Measurements from ENCODE around the gene SMOC2. TPM values are rescaled to one million over a fixed set of nuclear protein-coding genes. Genes with fewer than 3 reads are reported as not detected.

The SMOC2 gene
- total and polyA plus RNA-seq, 2 donors (not counting 1 experiment from before 2014, with no cell fraction given): 0.37 TPM; not detected in 1

DNA sequence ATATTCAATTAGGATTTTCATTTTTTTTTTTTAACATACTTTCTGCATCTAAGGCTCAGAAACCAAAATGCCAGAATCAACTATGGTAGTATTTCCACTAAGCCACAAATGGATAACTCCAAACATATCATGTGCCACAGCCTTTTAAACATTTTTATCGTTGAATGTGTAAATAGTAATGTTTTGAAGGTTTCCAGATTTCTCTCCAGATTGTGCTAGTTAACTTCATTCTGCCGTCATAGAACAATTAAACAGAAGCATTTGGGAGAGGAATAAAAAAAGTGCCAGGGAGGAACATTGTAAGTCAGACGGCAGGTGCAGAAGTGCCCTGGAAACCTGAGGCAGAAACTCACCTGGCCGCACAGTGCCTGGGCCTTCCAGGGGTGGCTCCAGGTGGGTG lies 23.6 kb downstream of the SMOC2 start:
- H3K4me2 ChIP-seq (replicated peaks; ENCODE audit: low read depth, low read length, poor library complexity, severe bottlenecking): no peak overlapping the region
- H3K9ac ChIP-seq (ENCODE audit: low read length): no peak overlapping the region
- H3K4me3 ChIP-seq (ENCODE audit: control extremely low read depth in 1 of 5, extremely low read depth in 1 of 5, insufficient read depth in 1 of 5, low read depth in 2 of 5, low read length in 4 of 5): no peak overlapping the region
- 98% methylated on average over 3 of the region's 4 CpGs for WGBS (ENCODE audit: insufficient coverage)
- H3K4me3 Mint-ChIP-seq: no peak overlapping the region
- ChIA-PET POLR2A (no interaction called here), CTCF (no interaction called here)
- ATAC-seq (ENCODE audit: low read depth): no peak
- no peak overlapping the region for H2AFZ ChIP-seq (ENCODE audit: insufficient read depth, low read depth, low read length, poor library complexity, severe bottlenecking)
- H3K79me2 ChIP-seq (ENCODE audit: control insufficient read depth, insufficient read depth, low read length): no peaks in the 10 kb centered on the region
- no peaks in the 10 kb centered on the region for H3K36me3 ChIP-seq (replicated peaks in 1 of 2; ENCODE audit: control extremely low read depth in 1 of 2, control insufficient read depth in 1 of 2, extremely low read depth in 1 of 2, insufficient read depth in 2 of 2, low read length in 1 of 2)
- TF ChIP-seq, protein P1, sequence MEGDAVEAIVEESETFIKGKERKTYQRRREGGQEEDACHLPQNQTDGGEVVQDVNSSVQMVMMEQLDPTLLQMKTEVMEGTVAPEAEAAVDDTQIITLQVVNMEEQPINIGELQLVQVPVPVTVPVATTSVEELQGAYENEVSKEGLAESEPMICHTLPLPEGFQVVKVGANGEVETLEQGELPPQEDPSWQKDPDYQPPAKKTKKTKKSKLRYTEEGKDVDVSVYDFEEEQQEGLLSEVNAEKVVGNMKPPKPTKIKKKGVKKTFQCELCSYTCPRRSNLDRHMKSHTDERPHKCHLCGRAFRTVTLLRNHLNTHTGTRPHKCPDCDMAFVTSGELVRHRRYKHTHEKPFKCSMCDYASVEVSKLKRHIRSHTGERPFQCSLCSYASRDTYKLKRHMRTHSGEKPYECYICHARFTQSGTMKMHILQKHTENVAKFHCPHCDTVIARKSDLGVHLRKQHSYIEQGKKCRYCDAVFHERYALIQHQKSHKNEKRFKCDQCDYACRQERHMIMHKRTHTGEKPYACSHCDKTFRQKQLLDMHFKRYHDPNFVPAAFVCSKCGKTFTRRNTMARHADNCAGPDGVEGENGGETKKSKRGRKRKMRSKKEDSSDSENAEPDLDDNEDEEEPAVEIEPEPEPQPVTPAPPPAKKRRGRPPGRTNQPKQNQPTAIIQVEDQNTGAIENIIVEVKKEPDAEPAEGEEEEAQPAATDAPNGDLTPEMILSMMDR (IDR thresholded peaks at IDR 0.05): no peak
- TF ChIP-seq EZH2 (IDR thresholded peaks at IDR 0.05; ENCODE audit: borderline replicate concordance, insufficient read depth, low read depth, low read length, poor library complexity, severe bottlenecking): no peak
- no peaks in the 10 kb centered on the region for H3K4me1 Mint-ChIP-seq
- no peaks in the 10 kb centered on the region for H4K20me1 ChIP-seq (ENCODE audit: control insufficient read depth, insufficient read depth, low read length, poor library complexity, severe bottlenecking)
- no peaks in the 10 kb centered on the region for H3K9me3 Mint-ChIP-seq (ENCODE audit: insufficient read depth)
- H3K27me3 Mint-ChIP-seq: peaks cover 4% of the 10 kb centered on the region
- no peak overlapping the region for H3K27ac Mint-ChIP-seq
- no peaks in the 10 kb centered on the region for H3K27me3 ChIP-seq (replicated peaks in 1 of 4; ENCODE audit: control extremely low read depth in 1 of 4, control insufficient read depth in 3 of 4, insufficient read depth in 4 of 4, low read length in 3 of 4)
- intact Hi-C loops (cut with micrococcal nuclease): no loop called here
- H3K9me3 ChIP-seq (ENCODE audit: control extremely low read depth in 1 of 3, control insufficient read depth in 2 of 3, insufficient read depth in 1 of 3, low read length in 2 of 3): peaks cover 0 to 11% (median 0%) of the 10 kb centered on the region in 3 donors
- H3K27ac ChIP-seq (ENCODE audit: low read length in 2 of 2): no peak overlapping the region
- H3K4me1 ChIP-seq (ENCODE audit: control insufficient read depth in 2 of 2, insufficient read depth in 2 of 2, low read length in 2 of 2): no peaks in the 10 kb centered on the region
- DNase-seq: no peak

DNA sequence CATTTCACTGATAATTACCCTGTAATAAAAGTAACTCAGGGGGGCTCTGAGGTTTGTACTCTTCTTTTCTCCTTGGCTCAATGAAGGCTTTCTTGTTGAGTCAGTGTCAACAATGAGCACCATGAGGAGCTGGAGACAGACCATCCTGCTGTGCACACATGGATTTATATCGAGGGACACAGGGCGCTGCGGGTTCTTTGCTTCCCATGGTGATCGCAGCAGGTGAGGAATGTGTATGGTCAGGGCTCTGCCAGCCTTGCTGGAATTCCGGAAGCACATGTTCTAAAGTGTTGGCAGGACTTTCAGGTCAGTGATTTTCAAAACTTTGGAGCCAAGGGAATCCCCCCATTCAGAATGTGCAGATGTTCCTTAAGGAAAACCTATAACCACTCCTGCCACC lies 27.1 kb downstream of the SMOC2 start:
- Histone ChIP-seq H2AFZ (ENCODE audit: insufficient read depth, low read depth, low read length, poor library complexity, severe bottlenecking) (no peak overlapping the region), H3K36me3 (replicated peaks in 1 of 2; ENCODE audit: control extremely low read depth in 1 of 2, control insufficient read depth in 1 of 2, extremely low read depth in 1 of 2, insufficient read depth in 2 of 2, low read length in 1 of 2) (no peaks in the 10 kb centered on the region), H3K9me3 (ENCODE audit: control extremely low read depth in 1 of 3, control insufficient read depth in 2 of 3, insufficient read depth in 1 of 3, low read length in 2 of 3) (peaks cover 0 to 14% (median 0%) of the 10 kb centered on the region in 3 donors), H3K4me1 (ENCODE audit: control insufficient read depth in 2 of 2, insufficient read depth in 2 of 2, low read length in 2 of 2) (no peaks in the 10 kb centered on the region), H3K4me2 (replicated peaks; ENCODE audit: low read depth, low read length, poor library complexity, severe bottlenecking) (no peak overlapping the region), H3K79me2 (ENCODE audit: control insufficient read depth, insufficient read depth, low read length) (no peaks in the 10 kb centered on the region), H3K27ac (ENCODE audit: low read length in 2 of 2) (no peak overlapping the region), H3K27me3 (replicated peaks in 1 of 4; ENCODE audit: control extremely low read depth in 1 of 4, control insufficient read depth in 3 of 4, insufficient read depth in 4 of 4, low read length in 3 of 4) (no peaks in the 10 kb centered on the region), H3K4me3 (ENCODE audit: control extremely low read depth in 1 of 5, extremely low read depth in 1 of 5, insufficient read depth in 1 of 5, low read depth in 2 of 5, low read length in 4 of 5) (no peak overlapping the region), H3K9ac (ENCODE audit: low read length) (no peak overlapping the region), H4K20me1 (ENCODE audit: control insufficient read depth, insufficient read depth, low read length, poor library complexity, severe bottlenecking) (no peaks in the 10 kb centered on the region)
- no peak for TF ChIP-seq EZH2 (IDR thresholded peaks at IDR 0.05; ENCODE audit: borderline replicate concordance, insufficient read depth, low read depth, low read length, poor library complexity, severe bottlenecking)
- TF ChIP-seq, protein P1 (IDR thresholded peaks at IDR 0.05): no peak
- DNase-seq (no peak), ATAC-seq (ENCODE audit: low read depth) (no peak)
- ChIA-PET POLR2A (no interaction called here), CTCF (no interaction called here)
- peaks cover 2% of the 10 kb centered on the region for H3K9me3 Mint-ChIP-seq (ENCODE audit: insufficient read depth)
- no peak overlapping the region for H3K4me3 Mint-ChIP-seq
- no peaks in the 10 kb centered on the region for H3K4me1 Mint-ChIP-seq
- intact Hi-C loops (cut with micrococcal nuclease): no loop called here
- no peak overlapping the region for H3K27ac Mint-ChIP-seq
- no peaks in the 10 kb centered on the region for H3K27me3 Mint-ChIP-seq
- WGBS (ENCODE audit: insufficient coverage): 92% methylated on average over 4 of the region's 5 CpGs

Measured in B cell (primary cell).